ENCODE data around the gene PLRG1. TPM values are rescaled to one million over a fixed set of nuclear protein-coding genes. Genes with fewer than 3 reads are reported as not detected.

Gene PLRG1
- total RNA-seq, 1 experiment from 2014 or later, result 104 TPM

DNA sequence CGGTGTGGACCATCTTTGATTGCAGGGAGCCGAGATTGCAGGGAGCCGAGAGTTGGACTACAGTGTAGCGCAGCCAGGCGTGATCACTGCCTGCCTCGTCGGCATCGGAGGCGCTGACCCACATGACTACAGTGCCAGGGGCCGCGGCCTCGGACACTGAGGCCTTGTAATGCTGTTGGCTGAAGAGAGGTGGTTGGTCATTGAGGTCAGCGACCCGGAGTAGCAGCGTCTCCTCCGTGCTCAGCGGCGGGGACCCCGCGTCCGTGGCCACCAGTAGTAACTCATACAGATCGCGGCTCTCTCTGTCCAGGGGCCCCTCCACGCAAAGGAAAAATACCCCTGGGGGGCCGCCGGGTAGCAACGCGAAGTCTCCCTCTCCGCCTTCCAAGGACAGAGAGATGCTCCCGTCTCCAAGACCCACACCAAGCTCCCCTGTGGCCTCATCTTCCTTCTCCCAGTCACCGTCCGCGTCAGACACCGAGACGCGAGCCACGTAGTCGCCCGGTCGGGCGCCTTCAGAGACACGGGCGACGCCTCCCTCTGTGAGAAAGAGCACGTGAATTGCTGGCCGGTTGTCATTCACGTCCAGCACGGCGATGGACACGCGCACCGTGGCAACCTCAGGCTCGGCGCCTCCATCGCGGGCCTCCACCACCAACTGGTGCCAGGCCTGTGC lies 60.5 kb downstream of the PLRG1 start:
- no peak for DNase-seq
- no peak overlapping the region for H3K4me3 ChIP-seq (ENCODE audit: insufficient read depth, low read depth, low read length)
- H3K27me3 ChIP-seq (ENCODE audit: control insufficient read depth, insufficient read depth, low read length), result peaks cover 50% of the 10 kb centered on the region
- H3K36me3 ChIP-seq (replicated peaks; ENCODE audit: control insufficient read depth, insufficient read depth, low read length), result no peaks in the 10 kb centered on the region

DNA sequence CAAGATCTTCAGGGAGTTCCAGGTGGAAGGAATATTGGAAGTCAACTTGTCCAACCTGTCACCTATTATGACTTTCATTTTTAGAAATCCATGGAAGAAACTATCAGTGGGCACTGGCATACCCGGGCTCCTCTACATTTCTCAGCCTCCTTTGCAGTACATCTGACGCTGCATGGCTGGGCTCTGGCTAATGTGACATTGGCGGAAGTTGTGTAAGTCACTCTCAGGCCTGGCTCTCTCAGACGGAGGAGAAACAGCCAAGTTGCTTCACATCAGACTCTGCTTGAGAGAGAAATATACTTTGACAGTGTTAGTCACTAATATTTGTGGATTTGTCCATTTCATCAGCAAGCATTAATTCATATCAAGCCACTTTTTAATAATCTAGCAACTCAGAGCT lies 63.1 kb downstream of the PLRG1 start:
- no peaks in the 10 kb centered on the region for H3K36me3 ChIP-seq (replicated peaks; ENCODE audit: control insufficient read depth, insufficient read depth, low read length)
- no peak for DNase-seq
- H3K27me3 ChIP-seq (ENCODE audit: control insufficient read depth, insufficient read depth, low read length), result peaks cover 34% of the 10 kb centered on the region
- H3K4me3 ChIP-seq (ENCODE audit: insufficient read depth, low read depth, low read length), result no peak overlapping the region

DNA sequence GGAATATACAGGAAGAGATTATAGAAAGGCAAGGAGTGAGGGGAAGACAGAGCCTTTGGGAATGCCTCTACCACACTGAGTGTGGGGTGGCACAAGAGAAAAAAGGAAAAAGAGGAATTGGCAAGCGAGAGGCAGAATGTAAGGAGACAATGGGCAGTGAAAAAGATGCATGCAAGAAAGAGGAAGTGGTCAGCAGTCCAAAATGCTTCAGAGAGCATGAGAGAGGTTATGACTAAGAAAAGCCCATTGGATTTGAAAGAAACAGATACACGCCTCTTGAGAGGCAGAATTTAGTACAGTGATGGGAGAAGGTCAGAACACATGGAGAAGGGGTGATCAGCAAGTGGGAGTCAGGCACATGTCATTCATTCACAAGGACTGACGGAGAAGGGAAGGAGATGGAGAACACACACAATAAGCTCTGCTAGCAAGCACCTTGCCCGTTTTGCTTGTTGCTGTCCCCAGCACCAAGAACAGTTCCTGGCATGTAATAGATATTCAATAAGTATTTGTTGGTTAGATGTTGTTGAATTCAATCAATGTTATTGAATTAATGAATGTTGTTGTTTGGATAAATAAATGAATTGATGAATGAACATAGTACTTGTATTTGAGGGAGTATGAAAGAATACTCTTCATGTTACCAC lies 65.0 kb downstream of the PLRG1 start:
- DNase-seq, result no peak
- Histone ChIP-seq H3K4me3 (ENCODE audit: insufficient read depth, low read depth, low read length) (no peak overlapping the region), H3K36me3 (replicated peaks; ENCODE audit: control insufficient read depth, insufficient read depth, low read length) (no peaks in the 10 kb centered on the region), H3K27me3 (ENCODE audit: control insufficient read depth, insufficient read depth, low read length) (peaks cover 15% of the 10 kb centered on the region)

Other genes with a start within 250 kb of the PLRG1 start
- gene DCHS2, start 58.6 kb downstream of the PLRG1 start, total RNA-seq (2014; rRNA removed; shearing (Covaris generic)), result 0.55 and 1.0 TPM in 2 replicates
- gene FGB, start 12.6 kb upstream of the PLRG1 start, total RNA-seq (2014; rRNA removed; shearing (Covaris generic)), result not detected in 2 replicates
- gene FGA, start 40.3 kb upstream of the PLRG1 start, total RNA-seq (2014; rRNA removed; shearing (Covaris generic)), result not detected in 2 replicates
- gene FGG, start 62.3 kb upstream of the PLRG1 start, total RNA-seq (2014; rRNA removed; shearing (Covaris generic)), result not detected in 2 replicates
- gene LRAT, start 193.6 kb upstream of the PLRG1 start, total RNA-seq (2014; rRNA removed; shearing (Covaris generic)), result 15.8 and 35.1 TPM in 2 replicates
- 0.73 and 2.3 TPM in 2 replicates for gene RBM46, start 230.9 kb upstream of the PLRG1 start, total RNA-seq (2014; rRNA removed; shearing (Covaris generic))

All from H7 (cell line).